HepG2 (cell line): Measurements from ENCODE around the gene LCAT. TPM values are rescaled to one million over a fixed set of nuclear protein-coding genes. Genes with fewer than 3 reads are reported as not detected.
A peak's percentile ranks its signal among the peaks of the same experiment; 100 is the strongest.

Experiments
- ELF1 ChIP-seq: sonication (generic); formaldehyde crosslinking; IDR thresholded peaks from 2 replicates; pipeline ENCODE4 v1.4.0; 2020; ENCODE audit warnings: missing genetic modification reagents
- ETS1 ChIP-seq: sonication (generic); formaldehyde crosslinking; IDR thresholded peaks from 2 replicates; pipeline ENCODE4 v1.4.0; 2020; ENCODE audit warnings: missing genetic modification reagents
- FOSL1 ChIP-seq: sonication (generic); formaldehyde crosslinking; IDR thresholded peaks from 2 replicates; pipeline ENCODE4 v1.9.0; 2021; ENCODE audit warnings: missing genetic modification reagents, borderline replicate concordance
- FOXP1 ChIP-seq, 2 experiments: fragments of 450-650 bp in 1 of 2; IDR thresholded peaks; 2 replicates each; pipeline ENCODE4 v1.6.1; 2017 to 2018; ENCODE audit warnings: antibody characterized with exemption in 1 of 2
- GLI4 ChIP-seq: sonication (generic); formaldehyde crosslinking; IDR thresholded peaks from 2 replicates; pipeline ENCODE4 v1.5.1; 2020; ENCODE audit warnings: missing genetic modification reagents, mild to moderate bottlenecking, moderate library complexity, borderline replicate concordance
- KLF12 ChIP-seq: sonication (generic); formaldehyde crosslinking; IDR thresholded peaks from 2 replicates; pipeline ENCODE4 v1.4.0; 2020; ENCODE audit warnings: missing genetic modification reagents, borderline replicate concordance
- MAZ ChIP-seq, 2 experiments: sonication (generic) in 1 of 2; formaldehyde crosslinking in 1 of 2; IDR thresholded peaks; 2 replicates each; pipeline versions ENCODE4 v1.5.0 to v1.6.1; 2012 to 2020; ENCODE audit warnings: low read depth in 2 of 2, mild to moderate bottlenecking in 2 of 2, borderline replicate concordance in 1 of 2, improper control_type of control experiment in 1 of 2, low read length in 1 of 2, missing genetic modification reagents in 1 of 2, moderate library complexity in 1 of 2
- RAD51 ChIP-seq: fragments of 450-650 bp; IDR thresholded peaks from 2 replicates; pipeline ENCODE4 v1.6.1; 2016; ENCODE audit warnings: borderline replicate concordance
- RBFOX2 ChIP-seq: fragments of 200-400 bp; formaldehyde crosslinking; IDR thresholded peaks from 2 replicates; pipeline ENCODE4 v1.6.1; 2017; ENCODE audit warnings: low read depth, mild to moderate bottlenecking, low read length
- SAP130 ChIP-seq: IDR thresholded peaks from 2 replicates; pipeline ENCODE4 v1.6.1; 2016; ENCODE audit warnings: low read depth
- SMAD3 ChIP-seq: sonication (generic); formaldehyde crosslinking; IDR thresholded peaks from 2 replicates; pipeline ENCODE4 v1.4.0; 2020; ENCODE audit warnings: missing genetic modification reagents
- TCF12 ChIP-seq, 2 experiments: fragments of 450-650 bp in 1 of 2; sonication (generic) in 1 of 2; formaldehyde crosslinking in 1 of 2; IDR thresholded peaks; 2 replicates each; pipeline versions ENCODE4 v1.6.1 to v1.8.0; 2017 to 2022; ENCODE audit warnings: antibody characterized with exemption in 1 of 2, mild to moderate bottlenecking in 1 of 2, missing genetic modification reagents in 1 of 2, moderate library complexity in 1 of 2
- ZBTB49 ChIP-seq: sonication (generic); formaldehyde crosslinking; IDR thresholded peaks from 2 replicates; pipeline ENCODE4 v1.4.0; 2020; ENCODE audit warnings: missing genetic modification reagents, borderline replicate concordance
- ZHX1 ChIP-seq: sonication (generic); formaldehyde crosslinking; IDR thresholded peaks from 2 replicates; pipeline ENCODE4 v1.8.1; 2022; ENCODE audit warnings: low read depth, mild to moderate bottlenecking, missing genetic modification reagents
- ZNF24 ChIP-seq: fragments of 450-650 bp; IDR thresholded peaks from 2 replicates; pipeline ENCODE4 v1.6.1; 2017; ENCODE audit warnings: antibody characterized with exemption, mild to moderate bottlenecking
- ZNF451 ChIP-seq: sonication (generic); formaldehyde crosslinking; IDR thresholded peaks from 2 replicates; pipeline ENCODE4 v1.5.0; 2020; ENCODE audit warnings: mild to moderate bottlenecking, missing genetic modification reagents
- ZNF557 ChIP-seq: sonication (generic); formaldehyde crosslinking; IDR thresholded peaks from 2 replicates; pipeline ENCODE4 v1.4.0; 2020; ENCODE audit warnings: missing genetic modification reagents
- ZNF674 ChIP-seq: sonication (generic); formaldehyde crosslinking; IDR thresholded peaks from 2 replicates; pipeline ENCODE4 v1.5.0; 2020; ENCODE audit warnings: low read depth, mild to moderate bottlenecking, missing genetic modification reagents
- ZNF710 ChIP-seq: sonication (generic); formaldehyde crosslinking; IDR thresholded peaks from 2 replicates; pipeline ENCODE4 v1.5.0; 2020; ENCODE audit warnings: mild to moderate bottlenecking, missing genetic modification reagents, borderline replicate concordance
- ZSCAN5A ChIP-seq: sonication (generic); formaldehyde crosslinking; IDR thresholded peaks from 2 replicates; pipeline ENCODE4 v1.8.0; 2022; ENCODE audit warnings: mild to moderate bottlenecking, missing genetic modification reagents, borderline replicate concordance
- polyA plus RNA-seq, 8 experiments: library from polyadenylated mRNA; depleted of rRNA in 3 of 8; stranded (reverse) in 7 of 8; unstranded in 1 of 8; fragments of >200 nt; fragmentation: Illumina TruSeq in 4 of 8; extraction: Trizol in 4 of 8; gene quantifications; 2 replicates each; pipeline versions ENCODE4 v1.2.1 to v1.2.3, GENCODE V29; 2011 to 2016; ENCODE audit warnings: low read depth in 4 of 8, missing spikeins in 1 of 8, mixed read lengths in 1 of 8; ENCODE audit not compliant: insufficient read depth in 1 of 8
- total RNA-seq, 5 experiments: library from RNA; depleted of rRNA; stranded (reverse); fragments of >200 nt; fragmentation: Illumina TruSeq; extraction: Trizol; gene quantifications; 2 replicates each; pipeline ENCODE4 v1.2.3, GENCODE V29; 2016; ENCODE audit warnings: low read depth in 1 of 5

LCAT gene
- total and polyA plus RNA-seq, 2 of the 13 experiments (the other 11 are each of a cell fraction or from before 2014, with no cell fraction given) = 36.1 to 38.9 TPM

GRCh38 chr16:67942200-67942509, 1.8 kb downstream of the LCAT start (continued):
- TF ChIP-seq ZBTB49 (CRISPR knock-in tag) (no peak), SMAD3 (CRISPR knock-in tag) (no peak), ZNF674 (no peak), FOXP1 (IDR thresholded peaks at IDR 0.05) (no peak), FOXP1 (CRISPR knock-in tag; IDR thresholded peaks at IDR 0.05) (no peak), MAZ (IDR thresholded peaks at IDR 0.05; ENCODE audit: borderline replicate concordance, low read depth, low read length) (no peak), MAZ (CRISPR knock-in tag; IDR thresholded peaks at IDR 0.05; ENCODE audit: low read depth) (peak; percentile 61; the same call in 1 of the 2 replicates), ZNF24 (no peak), KLF12 (0 out of 2 replicates have a peak, but pooled peaks have one; percentile 15), ZNF451 (CRISPR knock-in tag) (peak; percentile 64; the same call in 1 of the 2 replicates), ZHX1 (CRISPR knock-in tag) (no peak), ZNF710 (CRISPR knock-in tag) (no peak), ELF1 (CRISPR knock-in tag) (no peak), GLI4 (no peak), TCF12 (IDR thresholded peaks at IDR 0.05) (no peak), TCF12 (CRISPR knock-in tag; IDR thresholded peaks at IDR 0.05) (no peak), ZSCAN5A (CRISPR knock-in tag) (no peak), FOSL1 (CRISPR knock-in tag) (no peak), RAD51 (no peak), RBFOX2 (no peak), SAP130 (CRISPR knock-in tag) (peak; percentile 70; the same call in 1 of the 2 replicates), ETS1 (no peak), ZNF557 (CRISPR knock-in tag) (no peak)
